Measurements from ENCODE around the gene UACA.

DNA sequence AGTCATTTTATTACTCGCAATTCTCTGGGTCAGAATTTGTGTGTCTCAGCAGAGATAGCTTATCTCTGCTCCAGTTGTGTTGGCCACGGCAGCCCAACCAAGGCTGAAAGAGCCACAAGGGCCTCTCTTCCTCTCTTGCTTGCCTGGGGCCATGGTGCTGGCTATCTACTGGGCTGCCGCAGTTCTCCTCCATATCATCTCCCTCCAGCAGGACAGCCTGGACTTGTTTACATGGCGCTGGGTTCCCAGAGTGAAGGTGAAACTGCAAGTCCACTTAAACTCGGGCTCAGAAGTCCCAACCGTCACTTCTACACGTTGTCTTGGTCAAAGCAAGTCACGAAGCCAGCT lies 134.8 kb downstream of the UACA start:
- TF ChIP-seq, protein P1, sequence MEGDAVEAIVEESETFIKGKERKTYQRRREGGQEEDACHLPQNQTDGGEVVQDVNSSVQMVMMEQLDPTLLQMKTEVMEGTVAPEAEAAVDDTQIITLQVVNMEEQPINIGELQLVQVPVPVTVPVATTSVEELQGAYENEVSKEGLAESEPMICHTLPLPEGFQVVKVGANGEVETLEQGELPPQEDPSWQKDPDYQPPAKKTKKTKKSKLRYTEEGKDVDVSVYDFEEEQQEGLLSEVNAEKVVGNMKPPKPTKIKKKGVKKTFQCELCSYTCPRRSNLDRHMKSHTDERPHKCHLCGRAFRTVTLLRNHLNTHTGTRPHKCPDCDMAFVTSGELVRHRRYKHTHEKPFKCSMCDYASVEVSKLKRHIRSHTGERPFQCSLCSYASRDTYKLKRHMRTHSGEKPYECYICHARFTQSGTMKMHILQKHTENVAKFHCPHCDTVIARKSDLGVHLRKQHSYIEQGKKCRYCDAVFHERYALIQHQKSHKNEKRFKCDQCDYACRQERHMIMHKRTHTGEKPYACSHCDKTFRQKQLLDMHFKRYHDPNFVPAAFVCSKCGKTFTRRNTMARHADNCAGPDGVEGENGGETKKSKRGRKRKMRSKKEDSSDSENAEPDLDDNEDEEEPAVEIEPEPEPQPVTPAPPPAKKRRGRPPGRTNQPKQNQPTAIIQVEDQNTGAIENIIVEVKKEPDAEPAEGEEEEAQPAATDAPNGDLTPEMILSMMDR (IDR thresholded peaks at IDR 0.05; ENCODE audit: extremely low read depth in 1 of 2, insufficient read depth in 1 of 2, low read depth in 1 of 2, low read length in 2 of 2): no peak
- no peak for TF ChIP-seq FOS (IDR thresholded peaks at IDR 0.05; ENCODE audit: borderline replicate concordance, insufficient read depth, low read length)
- TF ChIP-seq, protein P2, sequence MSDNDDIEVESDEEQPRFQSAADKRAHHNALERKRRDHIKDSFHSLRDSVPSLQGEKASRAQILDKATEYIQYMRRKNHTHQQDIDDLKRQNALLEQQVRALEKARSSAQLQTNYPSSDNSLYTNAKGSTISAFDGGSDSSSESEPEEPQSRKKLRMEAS (IDR thresholded peaks at IDR 0.05; ENCODE audit: insufficient read depth, insufficient read length): no peak
- TF ChIP-seq POLR2AphosphoS5 (IDR thresholded peaks at IDR 0.05; ENCODE audit: insufficient read depth, low read depth, low read length): no peak
- no peak for TF ChIP-seq MYC (IDR thresholded peaks at IDR 0.05; ENCODE audit: low read depth, low read length)
- TF ChIP-seq POLR2A (IDR thresholded peaks at IDR 0.05; ENCODE audit: low read depth, low read length): no peak
- TF ChIP-seq JUN (IDR thresholded peaks at IDR 0.05; ENCODE audit: borderline replicate concordance, insufficient read depth, insufficient read length, low read depth): no peak
- no peak for TF ChIP-seq EZH2 (IDR thresholded peaks at IDR 0.05; ENCODE audit: borderline replicate concordance, low read depth, low read length, severe bottlenecking)
